Measurements from ENCODE around the gene GPX1. TPM values are rescaled to one million over a fixed set of nuclear protein-coding genes. Genes with fewer than 3 reads are reported as not detected.
"Not testable (repeated sequence)": the region's sequence is repeated elsewhere in the genome, so short reads cannot be mapped to it uniquely, and the experiment has no call there.

GPX1 gene
- 100 to 1,000 TPM in 2 of 3 donors, 10 to 100 TPM in 1; 93.1 to 126 (median 104) TPM for polyA plus RNA-seq (ENCODE audit: insufficient read length in 3 of 3)

GRCh38 chr3:49358217-49358883 lies at the start of gene GPX1:
Gene GPX1, minus strand, starts transcription at chr3:49358353. Its CDS starts 75 bp downstream, at chr3:49358278.
- DNase-seq (ENCODE audit: low read depth in 3 of 3, low spot score in 2 of 3), result peak in 2 of 3 donors; percentile 83 to 84

DNA sequence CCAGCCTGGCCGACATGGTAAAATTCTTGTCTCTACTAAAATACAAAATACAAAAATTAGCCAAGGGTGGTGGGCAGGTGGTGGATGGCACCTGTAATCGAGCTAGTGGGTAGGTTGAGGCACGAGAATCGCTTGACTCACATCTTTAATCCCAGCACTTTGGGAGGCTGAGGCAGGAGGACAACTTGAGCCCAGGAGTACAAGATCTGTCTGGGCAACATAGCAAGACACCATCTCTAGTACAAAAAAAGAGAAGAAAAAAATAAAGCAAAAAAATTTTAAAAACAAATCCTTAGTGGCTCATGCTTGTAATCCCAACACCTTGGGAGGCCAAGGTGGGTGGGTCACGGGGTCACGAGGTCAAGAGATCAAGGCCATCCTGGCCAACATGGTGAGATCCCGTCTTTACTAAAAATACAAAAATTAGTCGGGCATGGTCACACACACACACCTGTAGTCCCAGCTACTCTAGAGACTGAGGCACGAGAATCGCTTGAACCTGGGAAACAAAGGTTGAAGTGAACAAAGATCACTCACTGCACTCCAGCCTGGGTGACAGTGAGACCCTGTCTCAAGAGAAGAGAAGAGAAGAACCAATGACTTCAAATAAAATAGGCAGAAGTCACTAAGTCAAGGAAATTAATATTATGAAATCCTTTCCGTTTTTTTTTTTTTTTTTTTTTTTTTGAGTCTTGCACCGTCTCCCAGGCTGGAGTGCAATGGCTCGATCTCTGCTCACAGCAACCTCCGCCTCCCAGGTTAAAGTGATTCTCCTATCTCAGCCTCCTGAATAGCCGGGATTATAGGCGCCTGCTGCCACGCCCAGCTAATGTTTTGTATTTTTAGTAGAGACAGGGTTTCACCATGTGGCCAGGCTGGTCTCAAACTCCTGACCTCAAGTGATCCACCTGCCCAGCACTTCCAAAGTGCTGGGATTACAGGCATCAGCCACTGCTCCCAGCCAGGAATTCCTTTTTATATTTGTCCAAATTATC lies 48.7 kb upstream of the GPX1 start:
- no peak for DNase-seq (ENCODE audit: low read depth in 3 of 3, low spot score in 2 of 3)

DNA sequence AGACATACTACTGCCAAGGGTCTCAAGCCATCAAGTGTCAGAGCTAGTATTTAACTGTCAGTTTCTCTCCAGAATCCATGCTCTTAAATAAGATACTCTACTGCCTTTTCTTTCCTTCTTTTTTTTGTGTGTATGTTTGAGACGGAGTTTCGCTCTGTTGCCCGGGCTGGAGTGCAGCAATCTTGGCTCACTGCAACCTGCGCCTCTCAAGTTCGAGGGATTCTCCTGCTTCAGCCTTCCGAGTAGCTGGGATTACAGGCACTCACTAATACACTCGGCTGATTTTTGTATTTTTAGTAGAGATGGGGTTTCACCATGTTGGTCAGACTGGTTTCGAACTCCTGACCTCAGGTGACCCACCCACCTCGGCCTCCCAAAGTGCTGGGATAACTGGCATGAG lies 47.4 kb upstream of the GPX1 start:
- DNase-seq (ENCODE audit: low read depth in 3 of 3, low spot score in 2 of 3), result not testable (repeated sequence)

- DNase-seq (ENCODE audit: low read depth in 3 of 3, low spot score in 2 of 3), result no peak
Observed at GRCh38 chr3:49403891-49404290, 45.7 kb upstream of the GPX1 start.

GRCh38 chr3:49401766-49402165 lies 43.6 kb upstream of the GPX1 start:
- DNase-seq (ENCODE audit: low read depth in 3 of 3, low spot score in 2 of 3), result no peak

DNA sequence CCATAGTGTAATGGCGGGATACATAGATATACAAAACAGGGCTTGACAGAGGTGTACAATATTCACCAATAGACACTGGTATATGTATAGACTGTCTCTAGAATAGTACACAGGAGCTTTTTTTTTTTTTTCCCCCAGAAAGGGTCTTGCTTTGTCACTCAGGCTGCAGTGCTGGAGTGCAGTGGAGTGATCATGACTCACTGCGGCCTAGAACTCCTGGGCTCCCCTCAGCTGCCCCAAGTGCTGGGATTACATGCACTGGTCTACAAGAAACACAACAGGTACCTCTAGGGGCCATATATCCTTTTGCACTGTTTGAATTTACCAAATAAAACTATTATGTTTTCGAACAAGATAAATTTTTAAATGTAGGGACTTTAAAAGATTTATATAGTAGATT lies 41.3 kb upstream of the GPX1 start:
- no peak for DNase-seq (ENCODE audit: low read depth in 3 of 3, low spot score in 2 of 3)

DNA sequence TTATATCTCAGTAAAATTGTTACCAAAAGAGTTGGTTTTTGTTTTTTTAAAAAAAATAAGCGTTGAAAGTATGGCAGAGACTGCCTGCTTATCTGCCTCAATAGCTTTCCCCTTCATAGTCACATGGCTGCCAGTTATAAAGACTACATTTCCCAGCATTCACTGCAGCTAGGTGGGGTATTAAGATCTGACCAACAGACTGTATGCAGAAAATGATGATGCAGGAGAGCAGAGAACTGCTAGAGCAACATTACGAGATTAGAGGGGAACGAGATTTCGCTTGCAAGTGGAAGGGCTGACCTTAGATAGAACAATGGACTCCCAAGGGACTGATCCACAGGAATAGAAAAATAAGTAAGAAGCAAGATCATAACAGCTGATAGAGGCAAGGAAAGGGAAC lies 39.3 kb upstream of the GPX1 start:
- no peak for DNase-seq (ENCODE audit: low read depth in 3 of 3, low spot score in 2 of 3)

GRCh38 chr3:49391310-49391709 lies 33.2 kb upstream of the GPX1 start:
- not testable (repeated sequence) for DNase-seq (ENCODE audit: low read depth in 3 of 3, low spot score in 2 of 3)

DNA sequence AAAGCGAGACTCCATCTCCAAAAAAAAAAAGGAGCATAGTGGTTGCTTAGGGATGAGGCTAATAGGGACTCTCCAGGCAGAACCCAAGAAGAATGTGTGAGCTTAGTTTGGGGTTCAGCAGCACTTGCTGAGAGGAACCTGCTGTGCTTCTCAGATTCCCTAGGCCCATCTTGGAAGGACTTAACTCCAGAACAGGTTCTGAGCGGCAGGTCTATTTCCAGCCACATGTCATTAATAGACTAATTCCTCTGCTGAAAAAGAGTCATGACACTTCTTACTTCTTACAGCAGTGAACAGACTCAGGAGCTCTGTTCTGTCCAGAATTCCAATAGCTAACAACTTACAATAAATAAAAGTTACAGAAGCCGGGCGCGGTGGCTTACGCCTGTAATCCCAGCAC lies 31.1 kb upstream of the GPX1 start:
- DNase-seq (ENCODE audit: low read depth in 3 of 3, low spot score in 2 of 3), result no peak

- DNase-seq (ENCODE audit: low read depth in 3 of 3, low spot score in 2 of 3), result no peak
Observed at GRCh38 chr3:49388289-49388820, 30.2 kb upstream of the GPX1 start.

DNA sequence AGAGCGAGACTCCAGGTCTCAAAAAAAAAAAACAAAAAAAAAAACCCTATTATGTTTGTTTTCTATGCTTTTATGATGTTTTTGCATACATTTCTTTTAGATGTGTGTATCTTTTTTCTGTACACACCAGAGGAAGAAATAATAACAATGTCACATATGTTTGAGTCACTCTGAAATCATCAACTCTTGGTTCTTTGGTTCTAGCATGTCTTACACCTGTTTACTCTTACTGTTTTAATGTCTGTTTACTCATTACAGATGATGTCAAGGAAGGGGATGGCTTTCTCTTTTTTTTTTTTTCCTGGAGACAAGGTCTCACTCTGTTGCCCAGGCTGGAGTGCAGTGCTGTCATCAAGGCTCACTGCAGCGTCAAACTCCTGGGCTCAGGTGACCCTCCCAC lies 29.6 kb upstream of the GPX1 start:
- DNase-seq (ENCODE audit: low read depth in 3 of 3, low spot score in 2 of 3), result no peak

DNA sequence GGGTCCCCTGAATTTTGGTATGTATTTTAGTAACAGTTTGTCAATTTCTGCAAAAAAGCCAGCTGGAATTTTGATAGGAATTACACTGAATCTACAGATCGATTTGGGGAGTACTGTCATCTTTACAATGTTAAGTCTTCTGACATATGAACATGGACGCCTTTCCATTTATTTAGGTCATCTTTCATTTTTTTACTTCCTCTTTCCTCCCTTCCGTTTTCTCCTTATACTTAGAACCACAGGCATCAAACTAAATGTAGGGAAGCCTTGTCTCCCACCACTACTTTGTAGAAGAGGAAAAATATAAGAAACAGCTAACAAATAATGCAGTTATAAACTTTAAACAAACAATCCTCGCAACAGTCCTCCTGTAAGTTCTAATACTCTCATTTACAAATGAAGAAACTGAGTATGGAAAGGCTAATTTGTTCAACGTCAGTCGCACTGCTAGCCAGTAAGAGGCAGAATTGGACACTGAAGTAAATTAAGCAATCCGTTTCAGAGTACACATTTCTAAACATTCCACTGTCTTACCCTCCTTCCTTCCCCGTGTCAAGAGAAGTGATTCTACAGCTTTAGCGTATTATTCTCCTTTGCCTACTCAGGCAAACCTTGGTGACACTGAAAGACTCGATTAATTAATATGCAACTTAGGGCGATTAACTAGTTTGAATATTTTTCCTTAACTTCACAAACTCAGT lies 28.1 kb upstream of the GPX1 start:
- no peak for DNase-seq (ENCODE audit: low read depth in 3 of 3, low spot score in 2 of 3)

GRCh38 chr3:49385617-49386016 lies 27.5 kb upstream of the GPX1 start:
- no peak for DNase-seq (ENCODE audit: low read depth in 3 of 3, low spot score in 2 of 3)

GRCh38 chr3:49383387-49383786 lies 25.2 kb upstream of the GPX1 start:
- DNase-seq (ENCODE audit: low read depth in 3 of 3, low spot score in 2 of 3), result no peak

DNA sequence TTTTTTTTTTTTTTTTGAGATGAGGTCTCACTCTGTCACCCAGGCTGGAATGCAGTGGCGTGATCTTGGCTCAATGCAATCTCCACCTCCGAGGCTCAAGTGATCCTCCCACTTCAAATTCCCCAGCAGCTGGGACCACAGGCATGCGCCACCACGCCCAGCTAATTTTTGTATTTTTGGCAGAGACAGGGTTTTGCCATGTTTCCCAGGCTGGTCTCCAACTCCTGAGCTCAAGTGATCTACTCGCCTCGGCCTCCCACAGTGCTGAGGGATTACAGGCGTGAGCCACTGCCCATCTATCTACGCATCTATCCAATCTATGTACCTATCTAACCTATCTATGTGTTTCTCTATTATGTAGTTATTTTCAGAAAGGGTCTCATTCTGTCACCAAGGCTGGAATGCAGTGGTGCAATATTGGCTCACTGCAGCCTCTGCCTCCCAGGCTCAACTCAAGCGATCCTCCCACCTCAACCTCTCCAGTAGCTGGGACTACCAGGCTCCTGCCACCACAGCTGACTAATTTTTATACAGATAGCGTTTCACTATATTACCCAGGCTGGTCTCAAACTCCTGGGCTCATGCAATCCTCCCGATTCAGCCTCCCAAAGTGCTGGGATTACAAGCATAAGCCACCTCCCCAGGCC lies 20.2 kb upstream of the GPX1 start:
- no peak for DNase-seq (ENCODE audit: low read depth in 3 of 3, low spot score in 2 of 3)

- no peak for DNase-seq (ENCODE audit: low read depth in 3 of 3, low spot score in 2 of 3)
Observed at GRCh38 chr3:49377483-49377882, 19.3 kb upstream of the GPX1 start.

DNA sequence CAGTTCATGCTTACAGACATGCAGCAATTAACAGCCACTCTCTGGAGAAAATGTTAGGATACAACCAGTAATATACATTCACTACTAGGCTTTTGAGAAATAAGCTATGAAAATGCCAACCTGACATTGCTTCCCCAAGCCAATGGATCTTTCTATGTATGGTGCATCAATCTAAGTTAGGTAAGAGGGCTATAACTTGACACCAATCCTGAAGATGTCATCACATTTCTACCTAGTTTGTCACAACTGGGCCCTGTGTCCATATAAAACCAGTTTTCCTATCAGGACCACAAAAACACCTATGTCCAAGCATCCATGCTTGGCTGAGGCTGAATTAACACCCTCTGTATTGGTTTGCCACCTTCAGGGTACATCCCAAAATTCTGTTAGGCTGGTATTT lies 13.8 kb upstream of the GPX1 start:
- DNase-seq (ENCODE audit: low read depth in 3 of 3, low spot score in 2 of 3), result no peak

GRCh38 chr3:49370585-49371290 lies 12.6 kb upstream of the GPX1 start:
- DNase-seq (ENCODE audit: low read depth in 3 of 3, low spot score in 2 of 3), result no peak

GRCh38 chr3:49362561-49362960 lies 4.4 kb upstream of the GPX1 start:
- no peak for DNase-seq (ENCODE audit: low read depth in 3 of 3, low spot score in 2 of 3)

DNA sequence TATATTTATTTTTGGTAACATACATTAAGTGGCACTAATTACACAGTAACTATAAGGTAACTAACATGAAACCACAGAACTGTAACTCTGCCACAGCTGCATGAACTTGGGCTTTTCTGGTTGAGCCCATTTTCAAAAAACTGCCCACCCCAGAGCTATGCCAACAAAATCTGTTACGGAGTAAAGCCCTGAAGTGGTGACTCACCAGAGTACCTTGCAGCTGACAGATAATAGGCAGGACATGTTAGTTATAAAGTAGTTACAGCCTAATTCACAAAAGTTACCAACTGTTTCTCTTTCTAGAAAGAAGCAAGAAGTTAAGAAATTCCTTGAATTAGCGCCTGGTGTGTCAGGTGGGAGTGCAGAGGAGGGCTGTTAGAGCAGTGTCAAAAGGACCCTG lies 1.5 kb upstream of the GPX1 start:
- no peak for DNase-seq (ENCODE audit: low read depth in 3 of 3, low spot score in 2 of 3)

Data from right renal cortex interstitium (tissue), 3 donors.